ENCODE measurements around the gene HMGCR.

The HMGCR gene

GRCh38 chr5:75342836-75343235 lies 5.8 kb downstream of the HMGCR start:
- no peaks in the 10 kb centered on the region for H3K9me2 ChIP-seq (replicated peaks; ENCODE audit: low read depth, low read length)
- TF ChIP-seq CTCF (conservative IDR thresholded peaks at IDR 0.05; ENCODE audit: low read length): no peak
- peaks cover 97% of the 10 kb centered on the region for H4K20me1 ChIP-seq (ENCODE audit: insufficient read depth, low read length, poor library complexity, severe bottlenecking)
- no peak overlapping the region for H2AFZ ChIP-seq (ENCODE audit: low read length)
- H3K4me2 ChIP-seq (ENCODE audit: low read depth, low read length, poor library complexity, severe bottlenecking): peak overlapping the region; percentile 98
- no peaks in the 10 kb centered on the region for H3F3A ChIP-seq (ENCODE audit: low read depth)
- H3K4me1 ChIP-seq (ENCODE audit: insufficient read depth, low read length, poor library complexity, severe bottlenecking): peaks cover 47% of the 10 kb centered on the region
- peak overlapping the region; percentile 57 for H3K9ac ChIP-seq (ENCODE audit: low read depth, low read length, poor library complexity, severe bottlenecking)
- peaks cover 100% of the 10 kb centered on the region for H3K79me2 ChIP-seq (ENCODE audit: insufficient read depth, low read length)
- H3K27me3 ChIP-seq (ENCODE audit: insufficient read depth, low read length, poor library complexity, severe bottlenecking): no peaks in the 10 kb centered on the region
- H3K9me3 ChIP-seq (ENCODE audit: insufficient read depth, low read depth, low read length): no peaks in the 10 kb centered on the region
- peaks cover 50% of the 10 kb centered on the region for H3K36me3 ChIP-seq (ENCODE audit: insufficient read depth, low read length)
- peak overlapping the region; percentile 85 for H3K4me3 ChIP-seq (ENCODE audit: low read length, poor library complexity, severe bottlenecking)

- Histone ChIP-seq H3K4me2 (ENCODE audit: low read depth, low read length, poor library complexity, severe bottlenecking) (peak overlapping the region; percentile 9), H3K9me2 (replicated peaks; ENCODE audit: low read depth, low read length) (no peaks in the 10 kb centered on the region), H3K36me3 (ENCODE audit: insufficient read depth, low read length) (peaks cover 94% of the 10 kb centered on the region)
Measured at GRCh38 chr5:75348241-75348640, 11.2 kb downstream of the HMGCR start.

GRCh38 chr5:75349663-75350062 lies 12.6 kb downstream of the HMGCR start:
- no peaks in the 10 kb centered on the region for H3K27me3 ChIP-seq (ENCODE audit: insufficient read depth, low read length, poor library complexity, severe bottlenecking)
- H4K20me1 ChIP-seq (ENCODE audit: insufficient read depth, low read length, poor library complexity, severe bottlenecking): peaks cover 82% of the 10 kb centered on the region
- H3F3A ChIP-seq (ENCODE audit: low read depth): no peaks in the 10 kb centered on the region
- H3K9me3 ChIP-seq (ENCODE audit: insufficient read depth, low read depth, low read length): no peaks in the 10 kb centered on the region
- H3K9ac ChIP-seq (ENCODE audit: low read depth, low read length, poor library complexity, severe bottlenecking): no peak overlapping the region
- peaks cover 6% of the 10 kb centered on the region for H3K4me1 ChIP-seq (ENCODE audit: insufficient read depth, low read length, poor library complexity, severe bottlenecking)
- TF ChIP-seq EZH2phosphoT487 (IDR thresholded peaks at IDR 0.05; ENCODE audit: borderline replicate concordance) (no peak), CTCF (conservative IDR thresholded peaks at IDR 0.05; ENCODE audit: low read length) (no peak)
- H3K79me2 ChIP-seq (ENCODE audit: insufficient read depth, low read length): peaks cover 87% of the 10 kb centered on the region
- no peak overlapping the region for H2AFZ ChIP-seq (ENCODE audit: low read length)
- no peaks in the 10 kb centered on the region for H3K9me2 ChIP-seq (replicated peaks; ENCODE audit: low read depth, low read length)
- H3K4me3 ChIP-seq (ENCODE audit: low read length, poor library complexity, severe bottlenecking): no peak overlapping the region
- H3K4me2 ChIP-seq (ENCODE audit: low read depth, low read length, poor library complexity, severe bottlenecking): peak overlapping the region; percentile 9
- H3K36me3 ChIP-seq (ENCODE audit: insufficient read depth, low read length): peaks cover 97% of the 10 kb centered on the region

More at GRCh38 chr5:75348241-75348640, 11.2 kb downstream of the HMGCR start:
- Histone ChIP-seq H2AFZ (ENCODE audit: low read length) (no peak overlapping the region), H4K20me1 (ENCODE audit: insufficient read depth, low read length, poor library complexity, severe bottlenecking) (peaks cover 86% of the 10 kb centered on the region), H3K27me3 (ENCODE audit: insufficient read depth, low read length, poor library complexity, severe bottlenecking) (no peaks in the 10 kb centered on the region), H3K9me3 (ENCODE audit: insufficient read depth, low read depth, low read length) (no peaks in the 10 kb centered on the region), H3F3A (ENCODE audit: low read depth) (no peaks in the 10 kb centered on the region), H3K79me2 (ENCODE audit: insufficient read depth, low read length) (peaks cover 96% of the 10 kb centered on the region), H3K4me1 (ENCODE audit: insufficient read depth, low read length, poor library complexity, severe bottlenecking) (peaks cover 12% of the 10 kb centered on the region), H3K9ac (ENCODE audit: low read depth, low read length, poor library complexity, severe bottlenecking) (no peak overlapping the region), H3K4me3 (ENCODE audit: low read length, poor library complexity, severe bottlenecking) (no peak overlapping the region)
- TF ChIP-seq CTCF (conservative IDR thresholded peaks at IDR 0.05; ENCODE audit: low read length) (no peak), EZH2phosphoT487 (IDR thresholded peaks at IDR 0.05; ENCODE audit: borderline replicate concordance) (no peak)

All from Loucy (cell line).